Choroid plexus epithelial cell (primary cell): ENCODE measurements around the gene ABHD5.

Experiments used
- DNase-seq: peaks from one replicate; pipeline ENCODE4 v3.0.0-alpha.2; 2010; ENCODE audit warnings: low read depth
- H3K4me3 ChIP-seq: 2 replicates; pipeline ENCODE4 v1.5.1; 2011; ENCODE audit warnings: low read depth, mild to moderate bottlenecking, control low read depth, low read length, moderate library complexity
- CTCF ChIP-seq: conservative IDR thresholded peaks from 2 replicates; pipeline ENCODE4 v1.5.1; 2011; ENCODE audit warnings: low read depth, mild to moderate bottlenecking, control low read depth, inconsistent platforms, low read length, moderate library complexity

The ABHD5 gene

DNA sequence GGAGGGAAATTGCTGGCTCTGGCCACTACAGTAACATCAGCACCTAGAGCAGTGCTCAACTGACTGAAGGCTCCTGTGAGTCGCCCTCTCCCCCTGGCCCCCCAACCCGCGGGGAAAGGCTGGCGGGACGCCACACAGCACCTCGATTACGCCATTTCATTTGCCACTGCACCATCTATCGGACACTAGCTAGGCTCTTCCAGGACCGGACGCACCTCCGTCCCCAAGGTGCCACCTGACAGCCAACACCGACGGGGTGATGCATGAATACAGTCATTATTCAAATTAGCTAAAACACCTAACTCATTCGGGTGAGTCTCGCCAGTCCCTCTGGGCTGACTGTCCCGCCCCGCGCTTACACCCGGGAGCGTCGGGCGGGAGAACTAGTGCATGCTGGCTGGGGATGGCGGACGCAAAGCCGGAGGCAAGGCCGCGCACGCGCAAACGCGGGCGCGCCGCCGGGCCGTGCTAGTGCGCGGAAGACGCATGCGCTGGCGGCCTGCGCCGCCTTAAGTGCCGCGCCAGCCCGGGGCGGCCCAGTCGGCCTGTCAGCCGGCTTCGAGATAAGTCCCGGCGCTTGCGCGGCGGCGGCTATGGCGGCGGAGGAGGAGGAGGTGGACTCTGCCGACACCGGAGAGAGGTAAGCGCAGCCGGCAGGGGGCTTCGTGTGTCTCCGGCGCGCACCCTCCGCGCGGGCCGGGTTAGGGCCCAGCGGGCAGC lies at the start of gene ABHD5:
TSS of gene ABHD5 (plus strand) at position 539 of the 720 bp plus-strand sequence. CDS start at position 594, 55 bp downstream.
- DNase-seq = peak; percentile 97
- peak; percentile 36 for TF ChIP-seq CTCF
- peak within 1 kb of the TSS; percentile 80 for H3K4me3 ChIP-seq

- DNase-seq = peak; percentile 51
- H3K4me3 ChIP-seq = no peak overlapping the region
- TF ChIP-seq CTCF = no peak
Observed at GRCh38 chr3:43641306-43642114, 49.2 kb upstream of the ABHD5 start.

DNA sequence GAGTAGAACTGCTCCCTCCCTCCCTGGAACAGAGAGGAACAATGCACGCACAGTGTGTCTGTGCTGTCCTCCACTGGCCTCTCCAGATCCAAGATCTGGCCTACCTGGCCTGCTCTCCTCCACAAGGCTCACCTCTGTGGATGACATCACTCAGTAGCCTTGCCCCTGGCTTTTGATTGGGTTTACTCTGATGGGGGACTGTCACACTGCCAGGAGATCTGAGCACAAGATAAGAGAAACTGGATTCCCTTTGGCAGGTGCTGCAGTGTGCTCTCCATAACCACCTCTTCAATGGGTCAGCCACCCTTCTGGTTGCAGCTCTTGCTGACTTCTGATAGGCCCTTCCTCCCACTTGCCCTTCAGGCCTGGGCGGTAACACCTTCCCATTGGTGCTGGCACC lies 46.3 kb upstream of the ABHD5 start:
- no peak for TF ChIP-seq CTCF
- H3K4me3 ChIP-seq = no peak overlapping the region
- DNase-seq = no peak

DNA sequence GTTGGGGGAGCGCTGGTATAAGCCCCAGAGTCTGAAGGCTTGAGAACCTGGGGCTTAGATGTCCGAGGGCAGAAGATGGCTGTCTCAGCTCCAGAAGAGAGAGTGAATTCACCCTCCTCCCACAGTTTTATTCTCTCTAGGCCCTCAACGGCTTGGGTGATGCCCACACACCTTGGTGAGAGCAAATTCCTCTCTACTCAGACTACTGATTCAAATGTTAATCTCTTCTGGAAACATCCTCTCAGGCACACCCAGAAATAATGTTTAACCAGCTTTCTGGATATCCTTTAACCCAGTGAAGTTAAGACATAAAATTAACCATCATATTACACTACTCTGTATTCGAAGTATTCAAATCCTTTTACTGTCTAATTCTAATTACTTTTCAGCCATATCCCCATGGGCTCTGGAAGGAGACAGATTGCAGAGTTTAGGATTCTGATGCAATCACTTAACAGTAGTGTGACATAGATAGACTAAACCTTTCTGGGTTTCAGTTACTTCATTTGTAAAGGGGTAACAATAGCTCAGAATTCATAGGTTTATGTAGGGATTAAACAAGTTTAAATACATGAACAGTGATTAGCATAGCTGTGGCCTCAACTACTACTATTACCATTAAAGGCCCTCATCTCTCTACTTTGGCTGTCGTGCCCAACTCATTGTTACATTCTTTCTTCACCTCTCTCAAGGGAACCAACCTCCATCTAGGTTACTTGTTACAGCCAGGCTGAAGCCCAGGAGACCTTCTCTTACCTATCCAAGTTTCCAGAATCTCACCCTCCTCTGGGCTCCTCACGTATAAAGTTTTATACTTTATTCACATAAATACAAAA lies 43.2 kb upstream of the ABHD5 start:
- peak; percentile 6 for DNase-seq
- H3K4me3 ChIP-seq = no peak overlapping the region
- no peak for TF ChIP-seq CTCF

DNA sequence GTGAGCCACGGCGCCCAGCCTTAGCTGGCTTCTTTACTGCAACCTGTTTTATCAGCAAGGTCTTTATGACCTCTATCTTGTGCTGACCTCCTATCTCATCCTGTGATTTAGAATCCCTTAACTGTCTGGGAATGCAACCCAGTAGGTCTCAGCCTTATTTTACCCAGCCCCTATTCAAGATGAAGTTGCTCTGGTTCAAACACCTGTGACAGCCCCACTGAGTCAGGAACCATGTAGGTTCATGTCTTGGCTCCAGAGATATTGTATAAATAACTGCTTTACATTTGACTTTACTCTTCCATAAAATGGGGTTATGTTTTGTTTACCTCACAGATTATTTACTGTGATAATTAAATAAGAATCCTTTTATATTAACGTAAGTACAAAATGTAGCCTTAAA lies 41.8 kb upstream of the ABHD5 start:
- no peak for DNase-seq
- H3K4me3 ChIP-seq = no peak overlapping the region
- TF ChIP-seq CTCF = no peak

GRCh38 chr3:43649365-43649968 lies 41.3 kb upstream of the ABHD5 start:
- no peak for DNase-seq
- peak overlapping the region; percentile 21 for H3K4me3 ChIP-seq
- TF ChIP-seq CTCF = no peak
